HUDEP-2 (cell line): Measurements from ENCODE around the gene CCSER1.
A peak's percentile ranks its signal among the peaks of the same experiment; 100 is the strongest.

Source experiments
- DNase-seq, 76 experiments: peaks; one replicate each; lab custom pipeline; 2025; ENCODE audit not compliant: unreplicated experiment in 76 of 76; lab: John Stamatoyannopoulos, UW

Gene CCSER1

GRCh38 chr4:90127223-90127705 lies at the start of gene CCSER1:
Gene CCSER1 (plus strand): TSS chr4:90127394.
- peak in 1 of 76 experiments; percentile 0 for DNase-seq

- no peak for DNase-seq
These were observed 48.8 kb upstream of the CCSER1 start for GRCh38 chr4:90078440-90078839.

DNA sequence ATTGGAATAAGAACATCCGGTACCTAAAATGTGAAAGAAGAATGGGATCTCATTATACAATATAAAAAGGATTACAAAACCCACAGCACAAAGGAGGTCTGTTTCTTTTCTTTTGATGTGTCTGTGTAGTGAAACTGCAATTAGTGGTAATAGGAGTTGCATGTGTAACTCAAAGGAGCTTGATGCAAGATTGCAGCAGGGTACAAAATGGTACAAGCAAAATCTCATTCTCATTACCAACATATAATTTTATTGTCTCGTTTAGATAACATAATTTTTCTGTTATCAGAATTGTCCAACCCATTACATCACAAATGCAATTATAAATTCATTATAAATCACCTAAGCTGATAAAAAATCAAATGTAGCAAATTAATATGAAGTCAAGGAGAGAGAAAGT lies 47.1 kb upstream of the CCSER1 start:
- DNase-seq: no peak

- DNase-seq: no peak
These were observed 45.6 kb upstream of the CCSER1 start for GRCh38 chr4:90081432-90082144.

GRCh38 chr4:90082449-90082848 lies 44.7 kb upstream of the CCSER1 start:
- no peak for DNase-seq

GRCh38 chr4:90084277-90084966 lies 42.8 kb upstream of the CCSER1 start:
- DNase-seq: no peak

DNA sequence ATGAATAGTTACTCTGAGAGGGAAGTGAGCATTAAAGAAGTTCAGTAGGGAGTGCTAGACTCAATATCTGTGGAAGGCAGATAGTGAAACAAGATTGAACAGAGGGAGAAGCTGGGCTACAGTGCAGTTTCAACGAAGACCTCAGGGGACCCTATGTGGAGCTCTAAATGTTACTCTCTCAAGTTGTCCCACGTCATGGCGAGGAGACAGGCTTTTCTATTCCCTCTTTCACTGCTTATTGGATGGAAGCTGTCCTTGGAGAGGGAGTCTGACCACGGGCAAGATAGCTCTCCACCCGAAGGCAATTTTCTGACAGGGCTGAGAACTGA lies 42.3 kb upstream of the CCSER1 start:
- DNase-seq: no peak

GRCh38 chr4:90093526-90093925 lies 33.7 kb upstream of the CCSER1 start:
- DNase-seq: no peak

GRCh38 chr4:90095000-90095399 lies 32.2 kb upstream of the CCSER1 start:
- no peak for DNase-seq

DNA sequence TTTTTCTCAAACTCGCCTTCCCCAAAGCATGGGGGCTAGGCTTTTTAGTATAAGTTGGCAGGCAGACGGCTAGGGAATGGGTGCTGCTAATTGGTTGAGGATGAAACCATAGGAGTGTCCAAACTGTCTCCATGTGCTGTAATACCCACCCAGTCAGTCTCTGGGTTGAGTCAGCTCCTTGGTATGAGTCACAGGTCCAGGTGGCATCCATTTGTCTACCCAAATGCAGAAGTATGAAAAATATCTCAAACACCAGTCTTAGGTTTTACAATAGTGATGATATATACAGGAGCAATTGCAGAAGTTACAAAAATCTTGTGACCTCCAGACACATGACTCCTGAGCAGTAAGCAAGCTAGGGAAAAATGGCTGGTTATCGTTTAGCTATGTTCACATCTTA lies 27.4 kb upstream of the CCSER1 start:
- DNase-seq: no peak

DNA sequence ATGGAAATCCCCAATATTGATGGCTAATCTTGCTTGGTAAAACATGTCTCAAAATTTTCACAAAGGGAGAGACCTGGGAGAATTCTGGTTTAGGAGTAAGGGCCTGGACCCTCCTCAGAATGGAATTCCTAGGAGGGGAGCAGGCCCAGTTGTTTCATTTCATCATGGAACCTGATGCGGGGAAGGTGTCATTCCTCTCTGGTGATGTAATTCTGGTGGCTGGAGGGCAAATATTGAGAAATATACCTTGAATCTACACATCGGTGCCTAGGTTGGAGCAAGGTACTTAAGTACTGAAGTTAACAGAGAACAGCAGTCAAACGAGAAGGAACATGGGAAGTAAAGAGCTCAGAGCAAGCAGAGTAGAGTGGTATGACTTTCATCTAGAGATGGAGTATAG lies 23.2 kb upstream of the CCSER1 start:
- no peak for DNase-seq

- DNase-seq: no peak
These were observed 21.9 kb upstream of the CCSER1 start for GRCh38 chr4:90105274-90105673.

- no peak for DNase-seq
These were observed 14.5 kb upstream of the CCSER1 start for GRCh38 chr4:90112715-90113114.

- no peak for DNase-seq
These were observed 13.2 kb upstream of the CCSER1 start for GRCh38 chr4:90113881-90114457.

DNA sequence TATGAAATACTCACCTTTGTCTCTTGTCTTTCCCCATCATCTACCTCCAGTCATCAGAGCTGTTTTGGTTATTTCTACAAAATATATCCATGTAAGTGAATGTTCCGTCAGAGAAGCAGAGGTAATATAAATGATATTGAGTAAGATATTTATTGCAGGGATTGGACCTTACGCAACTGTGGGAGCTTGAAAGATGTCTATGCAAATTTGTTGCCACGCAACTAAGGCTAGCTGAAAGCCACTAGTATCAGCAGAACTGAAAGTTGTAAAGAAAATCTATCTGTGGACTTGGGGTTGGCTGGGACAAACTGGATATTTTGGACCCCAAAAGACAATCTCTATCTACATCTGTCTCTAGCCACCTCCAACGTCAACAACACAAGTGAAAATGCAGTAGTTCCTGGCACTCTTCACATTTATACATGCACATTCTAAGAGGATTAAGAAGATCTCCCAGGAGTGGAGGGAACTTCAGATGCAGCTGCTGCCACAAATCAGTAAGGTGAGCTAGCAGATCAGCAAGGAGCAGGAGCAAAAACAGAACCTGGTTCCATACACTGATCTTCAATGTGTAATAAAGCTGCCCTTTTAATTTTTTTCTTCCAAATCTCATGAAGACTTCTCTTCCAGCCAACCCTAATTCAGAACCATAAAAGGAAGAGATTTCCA lies 8.5 kb upstream of the CCSER1 start:
- no peak for DNase-seq

GRCh38 chr4:90120037-90120436 lies 7.2 kb upstream of the CCSER1 start:
- DNase-seq: no peak

DNA sequence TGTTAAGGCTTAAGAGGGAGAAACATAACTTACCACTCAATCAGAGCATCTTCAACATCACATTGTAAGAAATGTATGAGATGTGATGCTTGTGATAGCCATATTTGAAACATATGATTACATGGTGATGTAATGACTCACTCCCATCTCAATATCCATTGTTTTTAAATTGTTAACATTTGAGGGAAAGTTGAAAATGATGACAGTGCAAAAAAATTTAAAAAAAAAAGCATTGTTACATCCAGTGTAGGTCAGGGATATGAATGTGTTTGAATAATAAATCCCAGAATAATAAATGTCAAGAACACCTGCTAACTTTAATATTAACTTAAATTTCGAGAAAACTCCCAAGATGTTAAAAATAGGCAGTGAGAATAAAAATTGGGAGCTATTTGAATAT lies 6.4 kb upstream of the CCSER1 start:
- no peak for DNase-seq

DNA sequence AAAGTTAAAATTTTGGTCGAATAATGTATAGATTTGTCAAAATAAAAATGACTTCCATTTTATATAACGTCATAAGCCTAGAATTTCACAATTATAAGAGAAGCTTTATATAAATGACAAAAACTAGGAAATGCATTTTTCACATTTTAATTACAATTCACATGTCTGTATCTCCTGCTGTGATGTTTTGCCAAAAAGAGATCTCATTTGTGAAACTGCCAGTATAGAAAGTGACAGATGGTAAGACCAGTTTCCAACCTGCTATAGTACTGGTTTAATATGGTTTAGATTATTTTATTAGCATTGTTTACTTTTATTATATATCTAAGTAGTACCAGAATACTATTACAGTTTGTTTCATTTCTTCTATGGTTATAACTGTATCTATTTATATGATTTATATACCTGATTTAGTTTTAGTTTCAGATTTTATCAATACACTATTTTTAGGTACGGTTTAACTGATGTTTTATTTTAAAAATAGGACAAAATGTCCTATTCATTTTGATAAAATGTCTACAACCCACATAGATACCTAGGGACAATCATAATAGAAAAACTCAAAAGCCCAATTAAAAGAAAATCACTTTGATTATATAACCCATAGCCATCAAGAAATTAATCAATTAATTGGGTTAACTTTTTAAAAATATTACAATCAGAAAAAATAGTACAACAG lies 5.4 kb upstream of the CCSER1 start:
- DNase-seq: no peak

GRCh38 chr4:90122355-90122748 lies 4.8 kb upstream of the CCSER1 start:
- no peak for DNase-seq

- DNase-seq: no peak
These were observed 2.9 kb upstream of the CCSER1 start for GRCh38 chr4:90124276-90124675.

DNA sequence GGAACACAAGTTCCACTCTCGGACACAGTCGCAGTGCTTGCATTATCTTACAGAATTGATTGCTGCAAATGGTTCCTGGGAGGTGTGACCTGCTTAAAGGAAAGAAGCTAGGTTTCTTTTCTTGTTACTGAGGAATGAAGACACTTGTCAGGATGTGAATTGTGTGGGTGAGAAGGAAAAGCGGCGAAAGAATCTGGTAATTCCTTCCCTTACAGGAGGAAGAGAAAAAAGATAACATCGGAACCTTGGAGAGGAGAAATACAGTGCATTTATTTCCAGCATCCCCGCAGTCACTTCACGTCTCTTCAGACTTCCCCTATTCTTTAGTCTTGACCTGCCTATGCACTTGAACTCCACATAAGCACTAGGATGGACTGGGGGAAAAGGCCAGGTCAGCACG lies 389 bp upstream of the CCSER1 start:
- no peak for DNase-seq
